K562 (cell line): ENCODE measurements around the gene TGM5. TPM values are rescaled to one million over a fixed set of nuclear protein-coding genes. Genes with fewer than 3 reads are reported as not detected.

ENCODE experiments used
- ATAC-seq: fragments of 200-7000 bp; cut with Tn5 transposase; 3 replicates; pipeline ENCODE4 v1.9.1; 2020; ENCODE audit warnings: moderate library complexity
- BruUV-seq: library from RNA; stranded (reverse); fragments of 400-500 nt; replicated peaks from 2 replicates; lab custom pipeline; 2021; lab: Mats Ljungman, UMichigan
- CTCF ChIA-PET: fragments of 300-600 bp; formaldehyde crosslinking; extraction: SDS; loops from one replicate; lab custom pipeline; 2021; ENCODE audit warnings: low intra/inter-chr PET ratio; lab: Yijun Ruan, JAX
- POLR2A ChIA-PET: fragments of 300-600, 350-650 bp; sonication (Branson Sonifier 250); formaldehyde crosslinking; extraction: SDS; loops from one replicate; lab custom pipeline; 2021; ENCODE audit warnings: antibody characterized with exemption, inconsistent platforms; lab: Yijun Ruan, JAX
- DNase-seq, 4 experiments: peaks; one replicate each; pipeline versions ENCODE4 v3.0.0 to v3.0.0-alpha.2; 2011 to 2018; ENCODE audit warnings: low spot score in 3 of 4, mixed read lengths in 3 of 4; ENCODE audit errors: extremely low read depth in 1 of 4
- FAIRE-seq: peaks from 2 replicates; lab custom pipeline; 2011; peaks lifted over from hg19 to GRCh38; lab: Jason Lieb, UNC
- H2AFZ ChIP-seq: 2 replicates; pipeline ENCODE4 v1.6.0; 2011; ENCODE audit warnings: low read depth, low read length, control low read depth, inconsistent platforms
- H3K27ac ChIP-seq: fragments of 200-600 bp; 3 replicates; pipeline ENCODE4 v1.8.0; 2011; ENCODE audit warnings: low read depth, mild to moderate bottlenecking, control low read depth, inconsistent platforms, low read length, moderate library complexity, mixed read lengths; ENCODE audit errors: extremely low read depth
- H3K27me3 ChIP-seq, 2 experiments: fragments of 300-600 bp in 1 of 2; 2 replicates in 1 of 2; 3 replicates in 1 of 2; pipeline versions ENCODE4 v1.6.0 to v1.8.0; 2011; ENCODE audit warnings: inconsistent platforms in 2 of 2, low read length in 2 of 2, mild to moderate bottlenecking in 1 of 2, mixed read lengths in 1 of 2, moderate library complexity in 1 of 2; ENCODE audit not compliant: control insufficient read depth in 2 of 2, insufficient read depth in 2 of 2
- H3K36me3 ChIP-seq: fragments of 300-600 bp; 3 replicates; pipeline ENCODE4 v1.8.0; 2011; ENCODE audit warnings: mild to moderate bottlenecking, low read length, inconsistent platforms; ENCODE audit not compliant: control insufficient read depth, insufficient read depth
- H3K4me1 ChIP-seq, 2 experiments: fragments of 200-600 bp in 1 of 2; replicated peaks in 1 of 2; 2 replicates in 1 of 2; 3 replicates in 1 of 2; pipeline versions ENCODE4 v1.5.1 to v1.8.0; 2011; ENCODE audit warnings: inconsistent platforms in 2 of 2, low read length in 2 of 2, mild to moderate bottlenecking in 1 of 2, mixed read lengths in 1 of 2, moderate library complexity in 1 of 2; ENCODE audit not compliant: control insufficient read depth in 2 of 2, insufficient read depth in 2 of 2
- H3K4me2 ChIP-seq: 2 replicates; pipeline ENCODE4 v1.6.1; 2011; ENCODE audit warnings: low read length, control low read depth, inconsistent platforms, mixed read lengths; ENCODE audit not compliant: insufficient read depth
- H3K4me3 ChIP-seq: fragments of 200-600 bp; sonication (generic), shearing (Covaris generic); 2 replicates; pipeline ENCODE4 v1.5.1; 2016; ENCODE audit warnings: control low read depth, inconsistent platforms
- H3K79me2 ChIP-seq: fragments of 200-600 bp; 3 replicates; pipeline ENCODE4 v1.8.0; 2011; ENCODE audit warnings: low read length, inconsistent platforms; ENCODE audit not compliant: control insufficient read depth, insufficient read depth
- H3K9ac ChIP-seq, 2 experiments: 2 replicates each; pipeline versions ENCODE4 v1.6.0 to v1.6.1; 2011; ENCODE audit warnings: low read depth in 2 of 2, low read length in 2 of 2, control low read depth in 1 of 2, inconsistent platforms in 1 of 2, mild to moderate bottlenecking in 1 of 2, mixed read lengths in 1 of 2; ENCODE audit not compliant: insufficient read depth in 1 of 2
- H3K9me1 ChIP-seq: one replicate; pipeline ENCODE4 v1.6.0; 2011; ENCODE audit warnings: inconsistent platforms, mild to moderate bottlenecking, low read length, moderate library complexity; ENCODE audit not compliant: control insufficient read depth, insufficient read depth
- H3K9me3 ChIP-seq: replicated peaks from 2 replicates; pipeline ENCODE4 v1.5.1; 2011; ENCODE audit warnings: low read depth, low read length, inconsistent platforms; ENCODE audit not compliant: control insufficient read depth, insufficient read depth
- H4K20me1 ChIP-seq: replicated peaks from 2 replicates; pipeline ENCODE4 v1.6.1; 2011; ENCODE audit warnings: low read length, inconsistent platforms, mixed read lengths; ENCODE audit not compliant: control insufficient read depth, insufficient read depth
- CEBPB ChIP-seq: fragments of 450-650 bp; IDR thresholded peaks from 2 replicates; pipeline ENCODE4 v1.6.1; 2016; ENCODE audit warnings: missing genetic modification characterization, missing compliant biosample characterization
- CTBP1 ChIP-seq: fragments of 450-650 bp; IDR thresholded peaks from 2 replicates; pipeline ENCODE4 v1.6.1; 2016; ENCODE audit warnings: borderline replicate concordance
- PTBP1 ChIP-seq: fragments of 200-400 bp; formaldehyde crosslinking; IDR thresholded peaks from 2 replicates; pipeline ENCODE4 v1.6.1; 2017; ENCODE audit warnings: low read depth, low read length
- REST ChIP-seq, 2 experiments: fragments of 450-650 bp; formaldehyde crosslinking in 1 of 2; IDR thresholded peaks; 2 replicates each; pipeline versions ENCODE4 v1.4.0 to v1.6.1; 2014 to 2020; ENCODE audit warnings: mild to moderate bottlenecking in 2 of 2, borderline replicate concordance in 1 of 2, low read depth in 1 of 2
- SIN3B ChIP-seq: fragments of 450-650 bp; IDR thresholded peaks from 2 replicates; pipeline ENCODE4 v1.6.1; 2017; ENCODE audit warnings: low read depth, mild to moderate bottlenecking, moderate library complexity
- SIRT6 ChIP-seq: IDR thresholded peaks from one replicate; pipeline ENCODE4 v1.6.1; 2012; ENCODE audit warnings: low read depth, mild to moderate bottlenecking, control low read depth, inconsistent platforms, low read length, moderate library complexity
- WGBS: fragments of 100-300 bp; shearing (Covaris generic); methylation state at CpG from one replicate; pipeline ENCODE4 v1.1.6; 2016; ENCODE audit warnings: low coverage, mixed read lengths; ENCODE audit not compliant: insufficient coverage; ENCODE audit errors: missing lambda C conversion rate; 5-methylcytosine and 5-hydroxymethylcytosine counted together
- in situ Hi-C: fragments of 300-500 bp; cut with MboI; formaldehyde crosslinking; loops from 4 replicates; pipeline ENCODE4 v1.15.0; 2018; ENCODE audit warnings: inconsistent platforms, mixed read lengths
- intact Hi-C: fragments of 100-400 bp; cut with micrococcal nuclease; formaldehyde crosslinking; loops from 2 replicates; pipeline ENCODE4 v1.14.2; 2022
- polyA plus RNA-seq, 8 experiments: library from polyadenylated mRNA; depleted of rRNA in 4 of 8; stranded (reverse) in 5 of 8; unstranded in 3 of 8; fragments of >200 nt; fragmentation: Nextera tagmentation in 2 of 8; fragmentation: Illumina TruSeq in 1 of 8; extraction: Ambion mirVana in 2 of 8; extraction: Trizol in 1 of 8; gene quantifications; 2 replicates each; pipeline versions ENCODE4 v1.2.1 to v1.2.3, GENCODE V29; 2011 to 2014; ENCODE audit warnings: inconsistent platforms in 1 of 8, missing spikeins in 1 of 8
- total RNA-seq, 7 experiments: library from RNA; depleted of rRNA in 6 of 7; stranded (reverse); fragments of >200 nt in 6 of 7; fragmentation: Illumina TruSeq in 2 of 7; extraction: Trizol in 2 of 7; gene quantifications; 2 replicates each; pipeline versions ENCODE4 v1.2.1 to v1.2.3, GENCODE V29; 2011 to 2021; ENCODE audit warnings: low replicate concordance in 1 of 7

The TGM5 gene
- total and polyA plus RNA-seq, 9 of the 15 experiments (the other 6 are each of a cell fraction or from before 2014, with no cell fraction given) = 0.03 to 0.10 (median 0.07) TPM; not detected in 6

GRCh38 chr15:43302205-43302817 lies 35.6 kb upstream of the TGM5 start, which contains the start of gene TGM7:
Gene TGM7, minus strand, starts transcription at chr15:43302255.
- TF ChIP-seq REST (IDR thresholded peaks at IDR 0.05; ENCODE audit: borderline replicate concordance) = peak; percentile 75
- TF ChIP-seq REST (CRISPR knock-in tag; IDR thresholded peaks at IDR 0.05; ENCODE audit: low read depth) = no peak
- TF ChIP-seq SIRT6 = no peak
- TF ChIP-seq CTBP1 = peak; percentile 18; the same call in 1 of the 2 replicates
- no peak for TF ChIP-seq PTBP1
- 0 out of 2 replicates have a peak, but pooled peaks have one; percentile 3 for TF ChIP-seq CEBPB (tag)
- TF ChIP-seq SIN3B = no peak
- no peak within 1 kb of the TSS for H3K4me3 ChIP-seq
- H3K27ac ChIP-seq = no peak within 1 kb of the TSS
- no peak within 1 kb of the TSS; the same call in 1 of the 2 replicates for H3K4me2 ChIP-seq
- no peaks in the 10 kb centered on the region; a peak in 2 of 5 replicates for H3K4me1 ChIP-seq
- DNase-seq (no peak), FAIRE-seq (no peak), ATAC-seq (peak; percentile 50; the same call in 2 of the 3 replicates)
- CTCF ChIA-PET = no interaction called here
- H3K9me3 ChIP-seq = no peaks in the 10 kb centered on the region
- H4K20me1 ChIP-seq = no peaks in the 10 kb centered on the region
- no peaks in the 10 kb centered on the region for H3K79me2 ChIP-seq
- H3K27me3 ChIP-seq = peaks cover 0 to 2% of the 10 kb centered on the region in 2 experiments; a peak in 1 of 5 replicates
- no TSS peak for BruUV-seq
- peak within 1 kb of the TSS; percentile 51 for H2AFZ ChIP-seq
- no peaks in the 10 kb centered on the region for H3K9me1 ChIP-seq
- no peaks in the 10 kb centered on the region for H3K36me3 ChIP-seq
- no peak within 1 kb of the TSS for H3K9ac ChIP-seq
- POLR2A ChIA-PET = interaction anchor here (0.5 to 1.4 kb wide), 4 partner anchors 11 to 196 kb away, joined by 3 read pairs; partner anchors contain the start of gene UBR1
- WGBS = 10% methylated on average over 9 of the region's 11 CpGs
- in situ Hi-C loops (no loop called here), intact Hi-C loops (no loop called here)
